Endothelial cell of hepatic sinusoid (primary cell): ENCODE data around the gene RALGAPB.

Experiments used
- in situ Hi-C: cut with HindIII; loops from 2 replicates; pipeline ENCODE4 v1.10.0; 2017; ENCODE audit warnings: low sequenced_read_pairs

The RALGAPB gene

DNA sequence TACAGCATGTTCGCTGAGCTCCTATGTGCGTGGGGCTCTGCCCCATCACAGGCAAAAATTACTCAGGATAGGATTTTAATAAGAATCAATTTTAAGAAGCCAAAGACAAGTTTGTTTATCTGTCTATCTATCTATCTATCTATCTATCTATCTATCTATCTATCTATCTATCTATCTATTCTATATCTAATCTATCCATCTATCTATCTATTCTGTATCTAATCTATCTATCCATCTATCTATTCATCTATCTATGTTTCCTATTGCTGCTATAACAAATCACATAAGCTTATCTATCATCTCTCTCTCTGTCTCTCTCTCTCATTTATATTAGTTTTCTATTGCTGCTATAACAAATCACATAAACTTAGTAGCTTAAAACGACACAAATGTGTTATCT is 130.6 kb downstream of the RALGAPB start:
- in situ Hi-C loops: no loop called here

- in situ Hi-C loops: no loop called here
Measured at GRCh38 chr20:38604873-38605303, 132.2 kb downstream of the RALGAPB start.

DNA sequence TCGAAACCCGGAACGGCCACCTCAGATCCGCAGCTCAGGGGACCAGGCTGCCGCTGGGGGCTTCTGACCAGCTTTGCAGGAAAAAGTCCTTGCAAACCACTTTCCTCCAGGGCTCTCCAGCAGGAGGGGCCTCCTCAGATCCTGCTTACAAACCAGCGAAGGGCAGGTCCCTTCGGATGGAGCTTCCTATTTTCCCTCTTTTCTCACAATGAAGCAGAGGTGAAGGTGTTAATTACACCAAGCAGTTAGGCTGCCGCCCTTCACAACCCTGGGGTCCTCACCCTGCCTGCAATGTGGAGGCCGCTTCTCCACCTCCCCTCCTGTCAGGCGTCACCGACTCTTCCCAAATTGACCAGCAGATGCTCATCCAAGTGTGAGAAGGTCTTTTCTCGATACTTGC is 134.7 kb downstream of the RALGAPB start:
- in situ Hi-C loops: no loop called here

DNA sequence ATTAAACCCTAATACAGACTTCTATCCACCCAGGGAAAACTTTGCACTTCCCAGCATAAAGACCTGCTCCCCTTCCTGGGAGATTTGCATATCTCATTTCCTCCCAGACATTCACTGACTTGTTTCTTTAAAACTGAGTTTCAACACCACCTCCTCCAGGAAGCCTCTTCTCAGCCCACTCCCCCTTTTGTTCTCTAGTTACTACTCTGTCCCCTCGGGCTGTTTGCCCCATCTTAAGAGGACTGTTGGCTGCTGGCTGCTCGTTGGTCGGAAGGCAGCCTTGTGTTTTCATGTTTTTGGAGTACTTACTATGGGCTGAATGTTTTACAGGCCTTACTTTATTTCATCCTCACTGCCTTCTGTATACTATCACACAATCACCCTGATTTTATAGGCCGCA is 135.5 kb downstream of the RALGAPB start:
- in situ Hi-C loops: no loop called here

GRCh38 chr20:38609815-38610214 is 137.2 kb downstream of the RALGAPB start:
- in situ Hi-C loops: loop anchor here (5.0 kb wide), 1 partner anchor 38 kb away; no protein-coding TSS in a partner anchor

DNA sequence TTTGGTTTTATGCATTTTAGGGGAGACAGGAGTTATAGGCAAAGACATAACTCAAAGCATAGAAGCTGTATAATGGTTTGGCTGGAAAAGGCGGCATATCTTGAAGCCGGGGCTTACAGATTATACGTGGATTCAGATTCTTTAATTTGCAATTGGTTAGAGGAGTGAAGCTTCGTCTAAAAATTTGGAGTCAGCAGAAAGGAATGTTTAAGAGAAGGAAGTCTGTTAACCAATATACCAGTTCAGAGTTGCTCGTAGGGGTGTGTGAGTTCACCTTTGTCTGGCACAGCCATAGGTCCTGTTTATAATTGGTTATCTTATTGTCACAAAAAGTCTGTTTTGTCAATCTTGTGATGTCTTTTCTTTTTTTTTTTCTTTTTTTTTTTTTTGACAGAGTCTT is 137.9 kb downstream of the RALGAPB start:
- in situ Hi-C loops: loop anchor here (5.0 kb wide), 1 partner anchor 38 kb away; no protein-coding TSS in a partner anchor

- in situ Hi-C loops: loop anchor here (5.0 kb wide), 1 partner anchor 41 kb away; no protein-coding TSS in a partner anchor
Measured at GRCh38 chr20:38612751-38613515, 140.3 kb downstream of the RALGAPB start.

- in situ Hi-C loops: no loop called here
Measured at GRCh38 chr20:38615283-38615682, 142.6 kb downstream of the RALGAPB start.

DNA sequence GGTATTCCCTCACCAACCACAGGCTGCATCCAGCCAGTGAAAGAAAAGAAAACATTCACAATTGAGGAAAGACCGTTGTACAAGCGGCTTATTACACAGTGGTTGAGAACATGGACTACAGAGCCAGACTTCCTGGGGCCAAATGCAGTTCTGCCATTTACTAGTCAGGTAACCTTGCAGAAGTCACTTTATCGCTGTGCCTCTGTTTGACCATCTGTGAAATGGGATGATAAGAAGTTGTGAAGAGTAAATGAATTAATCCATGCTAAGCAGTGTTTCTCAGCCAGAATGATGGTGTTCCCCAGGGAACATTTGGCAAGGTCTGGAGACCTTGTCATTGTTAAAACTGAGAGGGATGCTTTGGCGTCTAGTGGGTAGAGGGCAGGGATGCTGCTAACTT is 143.8 kb downstream of the RALGAPB start:
- in situ Hi-C loops: no loop called here

- in situ Hi-C loops: no loop called here
Measured at GRCh38 chr20:38617011-38617829, 144.6 kb downstream of the RALGAPB start.

DNA sequence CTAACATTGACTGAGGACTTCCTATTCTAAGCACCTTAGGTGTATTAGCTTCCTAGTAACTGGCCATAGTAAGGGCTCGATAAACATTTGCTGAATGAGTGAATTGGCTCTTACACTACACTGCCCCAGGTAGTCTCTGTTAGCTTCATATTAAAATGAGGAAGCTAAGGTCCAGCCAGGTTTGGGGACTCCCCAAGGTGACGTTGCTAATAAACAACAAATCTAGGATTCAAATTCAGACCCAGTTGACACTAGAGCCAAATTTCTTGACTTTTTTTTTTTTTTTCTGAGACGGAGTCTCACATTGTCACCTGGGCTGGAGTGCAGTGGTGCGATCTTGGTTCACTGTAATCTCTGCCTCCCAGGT is 145.2 kb downstream of the RALGAPB start:
- in situ Hi-C loops: no loop called here

GRCh38 chr20:38620441-38620840 is 147.8 kb downstream of the RALGAPB start:
- in situ Hi-C loops: loop anchor here (10.0 kb wide), 1 partner anchor 104 kb away; the partner anchor contains the start of gene SLC32A1

GRCh38 chr20:38623061-38623460 is 150.4 kb downstream of the RALGAPB start:
- in situ Hi-C loops: loop anchor here (10.0 kb wide), 1 partner anchor 102 kb away; the partner anchor contains the start of gene SLC32A1

- in situ Hi-C loops: loop anchor here (10.0 kb wide), 1 partner anchor 101 kb away; the partner anchor contains the start of gene SLC32A1
Measured at GRCh38 chr20:38624084-38624483, 151.4 kb downstream of the RALGAPB start.

GRCh38 chr20:38625896-38626295 is 153.3 kb downstream of the RALGAPB start:
- in situ Hi-C loops: loop anchor here (10.0 kb wide), 1 partner anchor 99 kb away; the partner anchor contains the start of gene SLC32A1

DNA sequence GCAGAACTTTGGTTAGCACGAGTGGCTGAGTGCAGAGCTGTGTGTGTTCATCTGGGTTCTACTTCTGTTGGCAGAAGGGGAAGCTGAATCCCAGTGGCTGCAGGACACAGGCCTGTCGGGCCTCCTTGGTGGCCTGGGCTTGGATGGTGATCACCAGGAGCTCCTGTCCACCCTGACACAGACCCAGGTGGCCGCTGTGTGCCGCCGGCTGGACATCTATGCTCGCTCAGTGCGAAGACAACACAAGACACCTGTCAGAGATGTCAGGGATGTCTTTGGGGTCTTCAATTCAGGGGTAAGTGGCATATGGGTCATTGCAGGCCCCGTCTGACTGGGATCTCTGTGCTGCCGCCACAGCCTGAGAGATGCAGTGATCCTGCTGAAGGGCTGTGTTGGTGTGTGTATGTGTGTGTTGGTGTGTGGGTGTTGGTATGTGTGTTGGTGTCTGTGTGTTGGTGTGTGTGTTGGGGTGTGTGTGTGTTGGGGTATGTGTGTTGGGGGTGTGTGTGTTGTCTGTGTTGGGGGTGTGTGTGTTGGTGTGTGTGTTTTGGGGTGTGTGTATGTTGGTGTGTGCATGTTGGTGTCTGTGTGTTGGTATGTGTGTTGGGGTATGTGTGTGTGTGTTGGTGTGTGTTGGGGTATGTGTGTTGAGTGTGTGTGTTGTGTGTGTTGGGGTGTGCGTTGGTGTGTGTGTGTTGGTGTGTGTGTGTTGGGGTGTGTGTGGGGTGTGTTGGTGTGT is 154.4 kb downstream of the RALGAPB start:
- in situ Hi-C loops: loop anchor here (10.0 kb wide), 1 partner anchor 98 kb away; the partner anchor contains the start of gene SLC32A1
